ENCODE results near the gene RNF220.
"Not testable (repeated sequence)": the region's sequence is repeated elsewhere in the genome, so short reads cannot be mapped to it uniquely, and the experiment has no call there.

The RNF220 gene

GRCh38 chr1:44496541-44497171 lies 91.6 kb downstream of the RNF220 start:
- DNase-seq (ENCODE audit: low spot score), result no peak

GRCh38 chr1:44497422-44498170 lies 92.5 kb downstream of the RNF220 start:
- DNase-seq (ENCODE audit: low spot score), result no peak

GRCh38 chr1:44499306-44499705 lies 94.3 kb downstream of the RNF220 start:
- no peak for DNase-seq (ENCODE audit: low spot score)

GRCh38 chr1:44500181-44501046 lies 95.4 kb downstream of the RNF220 start:
- no peak for DNase-seq (ENCODE audit: low spot score)

- DNase-seq (ENCODE audit: low spot score), result no peak
Measured at GRCh38 chr1:44501047-44501890, 96.2 kb downstream of the RNF220 start.

GRCh38 chr1:44502823-44503222 lies 97.8 kb downstream of the RNF220 start:
- DNase-seq (ENCODE audit: low spot score), result not testable (repeated sequence)

GRCh38 chr1:44503625-44504024 lies 98.6 kb downstream of the RNF220 start:
- DNase-seq (ENCODE audit: low spot score), result no peak

- no peak for DNase-seq (ENCODE audit: low spot score)
Measured at GRCh38 chr1:44505210-44505993, 100.3 kb downstream of the RNF220 start.

- no peak for DNase-seq (ENCODE audit: low spot score)
Measured at GRCh38 chr1:44507490-44508396, 102.7 kb downstream of the RNF220 start.

- DNase-seq (ENCODE audit: low spot score), result no peak
Measured at GRCh38 chr1:44508397-44508745, 103.3 kb downstream of the RNF220 start.

- DNase-seq (ENCODE audit: low spot score), result no peak
Measured at GRCh38 chr1:44511363-44511762, 106.3 kb downstream of the RNF220 start.

GRCh38 chr1:44511769-44512168 lies 106.7 kb downstream of the RNF220 start:
- DNase-seq (ENCODE audit: low spot score), result peak; percentile 54

- DNase-seq (ENCODE audit: low spot score), result no peak
Measured at GRCh38 chr1:44512313-44512885, 107.3 kb downstream of the RNF220 start.

- DNase-seq (ENCODE audit: low spot score), result no peak
Measured at GRCh38 chr1:44513111-44513510, 108.1 kb downstream of the RNF220 start.

- DNase-seq (ENCODE audit: low spot score), result no peak
Measured at GRCh38 chr1:44514673-44515072, 109.6 kb downstream of the RNF220 start.

GRCh38 chr1:44515416-44515815 lies 110.4 kb downstream of the RNF220 start:
- DNase-seq (ENCODE audit: low spot score), result no peak

GRCh38 chr1:44519035-44519676 lies 114.1 kb downstream of the RNF220 start:
- DNase-seq (ENCODE audit: low spot score), result no peak

GRCh38 chr1:44521378-44522080 lies 116.5 kb downstream of the RNF220 start:
- DNase-seq (ENCODE audit: low spot score), result no peak

Data from SW480 (cell line).